Mesenteric fat pad (tissue), 1 donor: ENCODE data around the gene SAXO2. TPM values are rescaled to one million over a fixed set of nuclear protein-coding genes. Genes with fewer than 3 reads are reported as not detected.
"Not testable (repeated sequence)": the region's sequence is repeated elsewhere in the genome, so short reads cannot be mapped to it uniquely, and the experiment has no call there.

Experiments
- DNase-seq: peaks from one replicate; pipeline ENCODE4 v3.0.0-alpha.2; 2020; ENCODE audit warnings: low spot score
- total RNA-seq: library from RNA; stranded (reverse); fragmentation: NEBNext Ultra II Directional; extraction: Animal tissue kit (Norgen Biotek cat#: 25700); gene quantifications from one replicate; pipeline ENCODE4 v1.2.1, GENCODE V29; 2021
- donor health status: DM: yes; HTN: yes; CAD: no.

SAXO2 gene
- total RNA-seq, 1 donor from 2014 or later, result 4.0 TPM

GRCh38 chr15:82286475-82286874, 23.9 kb downstream of the SAXO2 start:
- not testable (repeated sequence) for DNase-seq

GRCh38 chr15:82288202-82288601, 25.6 kb downstream of the SAXO2 start:
- DNase-seq, result not testable (repeated sequence)

- DNase-seq, result no peak
These were observed 29.7 kb downstream of the SAXO2 start for GRCh38 chr15:82292271-82292670.

GRCh38 chr15:82294061-82294690, 31.6 kb downstream of the SAXO2 start:
- DNase-seq, result no peak

DNA sequence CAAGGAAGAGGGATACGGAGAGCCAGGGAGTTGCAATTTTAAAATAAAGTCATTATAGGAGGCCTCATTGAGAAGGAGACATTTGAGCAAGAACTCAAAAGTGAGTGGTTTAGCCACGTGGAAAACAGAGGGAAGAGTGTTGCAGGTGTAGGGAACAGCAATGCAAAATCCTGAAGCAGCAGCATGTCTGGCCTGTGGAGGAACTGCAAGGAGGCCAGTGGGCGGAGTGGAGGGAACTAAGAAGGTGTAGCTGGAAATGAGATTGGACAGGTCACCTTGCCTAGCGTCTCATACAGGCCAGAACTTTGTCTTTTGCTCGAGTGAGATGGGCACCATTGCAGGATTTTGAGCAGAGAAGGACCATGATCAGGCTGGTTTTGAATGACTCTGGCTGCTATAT, 34.9 kb downstream of the SAXO2 start:
- DNase-seq, result peak; percentile 67

GRCh38 chr15:82298032-82298431, 35.4 kb downstream of the SAXO2 start:
- no peak for DNase-seq

DNA sequence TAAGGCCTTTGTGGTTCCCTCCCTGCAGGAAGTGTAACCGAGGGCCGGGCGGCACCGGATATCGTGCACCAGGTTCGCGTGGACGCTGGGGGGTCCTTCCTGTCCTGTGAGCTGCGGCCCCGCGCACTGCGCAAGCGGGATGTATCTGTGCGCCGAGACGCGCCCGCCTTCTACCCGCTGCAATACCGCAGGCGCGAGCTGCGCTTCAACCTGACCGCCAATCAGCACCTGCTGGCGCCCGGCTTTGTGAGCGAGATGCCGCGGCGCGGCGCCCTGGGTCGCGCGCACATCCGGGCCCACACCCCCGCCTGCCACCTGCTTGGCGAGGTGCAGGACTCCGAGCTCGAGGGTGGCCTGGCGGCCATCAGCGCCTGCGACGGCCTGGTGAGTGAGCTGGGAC, 35.9 kb downstream of the SAXO2 start:
- DNase-seq, result no peak

DNA sequence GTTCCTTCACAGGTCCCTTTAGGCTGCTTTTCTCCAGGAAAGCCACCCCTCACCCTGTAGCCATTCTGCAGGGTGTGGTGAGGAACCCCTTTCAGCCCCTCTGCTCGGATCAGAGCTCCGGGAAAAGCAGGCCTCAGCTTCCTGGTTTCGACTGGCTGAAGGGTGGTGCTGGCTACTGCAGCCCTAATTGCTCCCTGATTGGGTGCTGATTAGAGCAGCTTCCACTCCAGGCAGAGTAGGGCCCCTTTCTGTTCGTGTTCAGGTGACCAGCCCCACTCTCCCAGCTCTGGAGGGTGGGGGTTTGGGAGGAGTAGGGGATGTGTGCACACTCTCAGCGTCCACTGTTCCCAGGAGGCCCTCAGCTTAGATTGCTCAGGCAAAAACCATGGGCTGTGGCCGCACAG, 36.9 kb downstream of the SAXO2 start:
- DNase-seq, result not testable (repeated sequence)

DNA sequence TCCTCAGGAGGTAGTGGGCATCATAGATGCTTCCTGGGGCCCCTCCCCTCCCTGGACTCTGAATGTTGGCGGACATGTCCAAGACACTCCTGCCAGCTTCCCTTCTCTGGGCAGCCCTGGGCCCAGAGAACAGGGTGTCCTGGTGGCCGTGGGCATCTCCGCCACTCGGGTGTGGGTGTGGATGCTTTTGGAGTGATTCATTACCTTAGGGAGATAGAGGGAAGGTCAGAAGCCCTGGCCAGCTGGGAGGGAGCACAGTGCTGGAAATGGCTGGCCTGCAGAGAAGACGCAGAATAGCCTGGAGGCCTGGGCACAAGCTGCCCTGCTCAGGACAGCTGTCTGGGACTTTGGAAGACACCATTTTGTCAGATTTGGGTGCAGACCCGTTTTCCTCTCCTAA, 37.7 kb downstream of the SAXO2 start:
- not testable (repeated sequence) for DNase-seq

DNA sequence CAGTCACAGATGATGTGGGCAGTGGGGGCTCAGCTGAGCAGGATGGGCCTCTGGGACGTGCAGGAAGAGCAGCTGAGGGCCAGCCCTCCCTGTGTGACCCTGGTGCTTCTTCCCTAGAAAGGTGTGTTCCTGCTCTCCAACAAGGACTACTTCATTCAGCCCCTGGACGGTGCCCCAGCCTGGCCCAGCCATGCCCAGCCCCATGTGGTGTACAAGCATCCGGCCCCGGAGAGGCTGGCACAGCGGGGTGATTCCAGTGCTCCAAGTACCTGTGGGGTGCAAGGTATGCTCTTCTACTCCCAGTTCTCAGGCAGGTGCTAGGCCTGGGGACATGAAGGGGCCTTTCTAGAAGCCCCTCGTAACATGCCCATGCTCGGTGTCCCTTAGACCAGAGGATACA, 38.3 kb downstream of the SAXO2 start:
- DNase-seq, result no peak

- no peak for DNase-seq
These were observed 38.8 kb downstream of the SAXO2 start for GRCh38 chr15:82301296-82302016.

DNA sequence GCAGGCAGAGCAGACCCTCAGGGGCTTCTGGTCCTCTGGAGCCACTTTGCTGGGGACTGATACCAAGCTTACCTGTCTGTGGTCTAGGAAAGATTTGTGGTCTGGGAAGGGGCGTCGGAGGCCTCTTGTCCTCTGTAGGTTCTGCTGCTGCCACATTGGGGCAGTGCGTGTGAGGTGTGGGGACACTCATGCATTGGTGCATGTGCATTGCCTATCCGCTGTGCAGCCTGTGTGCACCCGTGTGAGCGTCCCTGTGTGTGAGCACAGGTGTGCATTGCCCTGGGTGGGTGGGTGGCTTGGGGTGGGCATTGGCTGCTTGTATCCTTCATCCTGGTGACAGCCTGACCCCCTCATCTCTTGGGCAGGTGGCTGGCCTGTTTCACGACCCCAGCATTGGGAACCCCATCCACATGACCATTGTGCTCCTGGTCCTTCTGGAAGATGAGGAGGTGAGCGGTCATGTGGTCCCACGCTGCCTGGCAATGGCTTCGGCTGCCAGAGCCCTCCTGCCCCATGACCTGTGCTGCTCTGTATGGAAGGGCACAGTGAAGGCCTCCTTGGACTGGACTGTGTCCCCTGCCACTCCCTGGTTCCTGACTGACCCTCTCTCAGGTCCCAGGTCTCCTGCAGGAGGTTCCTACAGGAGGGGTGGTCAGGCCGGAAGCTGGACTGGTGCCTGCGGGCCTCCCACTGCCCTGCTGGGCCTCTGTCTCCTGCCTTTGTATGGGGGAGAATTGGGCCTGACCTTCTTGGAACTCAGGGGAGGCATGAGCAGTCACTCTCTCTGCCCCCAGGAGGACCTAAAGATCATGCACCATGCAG, 41.5 kb downstream of the SAXO2 start:
- no peak for DNase-seq

- DNase-seq, result peak; percentile 30
These were observed 42.1 kb downstream of the SAXO2 start for GRCh38 chr15:82304778-82305090.

DNA sequence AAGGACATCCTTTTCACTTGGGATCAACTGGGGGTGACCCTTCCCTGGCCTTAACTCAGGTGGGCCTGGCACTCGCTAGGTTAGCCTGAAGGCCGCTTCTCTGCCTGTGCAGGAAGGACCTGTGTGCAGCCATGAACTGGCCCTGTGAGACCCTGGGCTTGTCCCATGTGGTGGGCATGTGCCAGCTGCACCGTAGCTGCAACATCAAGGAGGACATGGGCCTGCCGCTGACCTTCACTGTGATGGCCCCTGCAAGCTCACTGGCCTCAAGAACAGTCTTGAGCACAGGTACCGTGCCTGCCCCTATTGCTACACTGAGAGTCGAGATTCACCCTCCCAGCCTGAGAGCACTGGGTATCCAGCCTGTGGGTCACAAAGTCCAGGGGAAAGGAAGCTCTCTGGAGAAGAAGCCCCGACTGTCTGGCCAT, 43.0 kb downstream of the SAXO2 start:
- DNase-seq, result peak; percentile 87

GRCh38 chr15:82306791-82307713, 44.4 kb downstream of the SAXO2 start:
- peak; percentile 87 for DNase-seq

DNA sequence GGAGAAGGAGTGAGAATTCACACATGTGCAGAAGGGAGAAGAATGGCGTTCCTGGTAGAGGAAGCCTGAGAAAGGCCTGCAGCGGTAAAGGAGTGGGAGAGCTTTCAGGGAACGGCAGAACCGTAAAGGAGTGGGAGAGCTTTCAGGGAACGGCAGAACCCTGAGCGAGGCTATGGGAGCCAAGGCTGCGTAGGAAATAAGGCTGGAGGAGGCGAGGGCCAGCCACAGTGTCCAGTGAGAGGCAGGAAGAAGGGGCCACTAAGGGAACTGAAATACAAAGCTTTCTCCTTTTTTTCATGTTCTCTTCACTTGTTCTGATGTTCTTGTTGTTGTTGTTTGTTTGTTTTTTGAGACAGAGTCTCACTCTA, 45.1 kb downstream of the SAXO2 start:
- no peak for DNase-seq

- no peak for DNase-seq
These were observed 47.2 kb downstream of the SAXO2 start for GRCh38 chr15:82309802-82310201.

- DNase-seq, result peak; percentile 9
These were observed 48.7 kb downstream of the SAXO2 start for GRCh38 chr15:82311321-82311720.

GRCh38 chr15:82312586-82313349, 50.1 kb downstream of the SAXO2 start:
- DNase-seq, result peak; percentile 62

DNA sequence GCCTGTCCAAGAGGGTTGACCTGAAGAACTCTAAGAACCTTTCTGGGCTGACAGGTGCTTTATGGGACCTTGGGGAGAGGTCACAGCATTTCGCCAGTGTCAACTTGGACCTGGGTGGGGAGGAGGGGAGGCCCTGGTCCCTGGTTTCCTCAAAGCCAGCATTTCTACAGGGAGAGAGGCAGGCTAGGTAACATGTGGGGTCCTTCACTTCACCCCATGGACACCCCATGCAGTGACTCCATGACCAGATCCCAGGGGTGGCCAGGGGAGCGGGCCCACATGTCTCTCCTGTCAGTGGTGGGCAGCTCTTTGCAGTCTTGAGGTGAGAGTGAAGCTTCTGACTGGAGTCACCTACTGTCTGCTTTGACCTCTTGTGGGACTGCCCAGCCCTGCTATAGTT, 50.8 kb downstream of the SAXO2 start:
- peak; percentile 14 for DNase-seq
